Retinal pigment epithelial cell (primary cell): ENCODE measurements around the gene JKAMP.
"Not testable (repeated sequence)": the region's sequence is repeated elsewhere in the genome, so short reads cannot be mapped to it uniquely, and the experiment has no call there.

Experiments used
- DNase-seq: peaks from one replicate; pipeline ENCODE4 v3.0.0-alpha.2; 2010; ENCODE audit warnings: low read depth
- H3K4me3 ChIP-seq: 2 replicates; pipeline ENCODE4 v1.5.1; 2011; ENCODE audit warnings: mild to moderate bottlenecking, low read length, control low read depth, moderate library complexity
- CTCF ChIP-seq: conservative IDR thresholded peaks from 2 replicates; pipeline ENCODE4 v1.5.1; 2011; ENCODE audit warnings: low read depth, low read length, control low read depth, inconsistent platforms

The JKAMP gene

GRCh38 chr14:59483819-59484638 is at the start of gene JKAMP, which contains the start of gene L3HYPDH:
JKAMP (plus strand) TSS chr14:59484517; CDS start chr14:59484590, 73 bp downstream.
L3HYPDH (minus strand) TSS chr14:59484408; CDS start chr14:59484316, 92 bp downstream.
- TF ChIP-seq CTCF, result peak; percentile 60
- peak within 1 kb of the TSS; percentile 92 for H3K4me3 ChIP-seq
- peak; percentile 87 for DNase-seq

- H3K4me3 ChIP-seq, result no peak overlapping the region
- no peak for DNase-seq
- no peak for TF ChIP-seq CTCF
Observed at GRCh38 chr14:59435101-59435500, 49.2 kb upstream of the JKAMP start.

- no peak for DNase-seq
- H3K4me3 ChIP-seq, result no peak overlapping the region
- TF ChIP-seq CTCF, result no peak
Observed at GRCh38 chr14:59435987-59436386, 48.3 kb upstream of the JKAMP start.

- no peak for DNase-seq
- H3K4me3 ChIP-seq, result no peak overlapping the region
- no peak for TF ChIP-seq CTCF
Observed at GRCh38 chr14:59438195-59438647, 46.1 kb upstream of the JKAMP start.

- TF ChIP-seq CTCF, result no peak
- DNase-seq, result no peak
- H3K4me3 ChIP-seq, result no peak overlapping the region
Observed at GRCh38 chr14:59439256-59439965, 44.9 kb upstream of the JKAMP start.

GRCh38 chr14:59448673-59449072 is 35.6 kb upstream of the JKAMP start:
- not testable (repeated sequence) for H3K4me3 ChIP-seq, DNase-seq

GRCh38 chr14:59450716-59451115 is 33.6 kb upstream of the JKAMP start:
- DNase-seq, result no peak
- no peak for TF ChIP-seq CTCF
- H3K4me3 ChIP-seq, result no peak overlapping the region
